ENCODE results near the gene RAB3C.
A peak's percentile ranks its signal among the peaks of the same experiment; 100 is the strongest.

The RAB3C gene

DNA sequence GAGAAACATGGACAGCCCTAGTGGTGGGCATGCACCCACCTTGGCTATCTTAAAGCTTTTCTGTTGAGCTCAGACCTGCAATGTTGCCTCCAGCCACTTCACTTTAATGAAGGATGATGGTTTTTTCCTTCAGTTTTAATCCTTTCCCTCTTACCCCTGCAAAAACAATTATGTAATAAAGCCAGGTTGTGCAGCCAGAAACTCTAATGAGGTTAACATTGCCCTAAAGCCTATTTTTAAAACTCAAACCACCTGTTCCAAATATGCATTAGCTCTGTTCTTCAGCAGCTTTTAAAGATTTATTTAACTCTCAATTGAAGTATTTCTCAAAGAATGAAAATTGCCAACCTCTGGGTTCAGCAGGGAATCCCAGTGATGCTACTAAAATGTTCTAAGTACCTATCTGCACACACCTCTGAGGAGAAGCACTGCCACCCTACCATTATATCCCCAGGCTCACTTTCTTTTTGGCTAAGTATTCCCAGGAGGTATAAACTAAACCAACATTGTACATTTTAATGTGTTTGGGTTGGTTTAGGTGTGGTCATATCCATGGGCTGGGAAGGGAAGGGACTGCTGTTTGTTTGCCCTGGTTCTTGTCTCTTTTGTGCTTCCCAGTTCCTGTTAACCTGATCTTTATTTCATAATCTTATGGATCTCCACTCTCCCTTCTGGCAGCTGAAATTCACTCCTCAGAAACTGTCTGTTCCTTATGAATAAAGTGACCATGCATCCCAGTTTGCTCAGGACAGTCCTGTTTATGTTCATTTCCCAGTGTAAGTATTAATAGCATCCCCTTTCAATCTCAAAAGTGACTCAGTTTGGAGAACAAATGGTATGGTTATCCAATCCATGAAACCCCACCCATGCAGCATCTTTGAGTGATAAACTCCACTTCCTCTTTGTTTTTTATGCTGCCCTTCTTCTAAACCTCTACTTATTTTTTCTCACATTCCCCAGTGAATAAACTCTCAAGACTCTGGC lies 251.7 kb downstream of the RAB3C start:
- Histone ChIP-seq H3K9me3 (replicated peaks in 1 of 11) (peaks cover 3 to 18% (median 9%) of the 10 kb centered on the region in 11 experiments; a peak in 17 of 22 replicates), H3K4me3 (no peak overlapping the region), H4K20me1 (no peaks in the 10 kb centered on the region), H3K27me3 (no peaks in the 10 kb centered on the region), H3K4me2 (peak overlapping the region in 1 of 11 experiments; percentile 14; a peak in 1 of 22 replicates), H3K36me3 (no peaks in the 10 kb centered on the region), H3K4me1 (peaks cover 0 to 15% (median 5%) of the 10 kb centered on the region in 10 experiments; a peak in 8 of 20 replicates), H3K27ac (no peak overlapping the region), H3K9ac (no peak overlapping the region)
- no peak for TF ChIP-seq Cebpa-rat (IDR thresholded peaks at IDR 0.05)

DNA sequence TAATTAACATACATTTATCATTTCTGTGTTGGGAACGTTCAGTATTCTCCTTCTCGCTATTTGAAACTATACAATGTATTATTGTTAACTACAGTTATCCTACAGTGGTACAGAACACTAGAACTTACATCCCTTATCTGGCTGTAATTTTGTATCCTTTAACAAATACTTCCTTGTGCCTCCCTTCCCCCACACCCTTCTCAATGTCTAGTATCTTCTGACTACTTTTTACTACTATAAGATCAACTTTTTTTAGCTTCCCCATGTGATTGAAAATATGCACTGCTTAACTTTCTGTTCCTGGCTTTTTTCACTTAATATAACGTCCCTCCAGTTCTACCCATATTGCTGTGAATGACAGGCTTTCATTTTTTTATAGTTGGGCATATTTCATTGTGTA lies 253.5 kb downstream of the RAB3C start:
- H3K4me1 ChIP-seq, result peaks cover 0 to 15% (median 5%) of the 10 kb centered on the region in 10 experiments; a peak in 8 of 20 replicates
- no peak for TF ChIP-seq Cebpa-rat (IDR thresholded peaks at IDR 0.05)
- H3K36me3 ChIP-seq, result no peaks in the 10 kb centered on the region
- H3K4me2 ChIP-seq, result no peak overlapping the region
- H3K27me3 ChIP-seq, result no peaks in the 10 kb centered on the region
- H4K20me1 ChIP-seq, result no peaks in the 10 kb centered on the region
- H3K9me3 ChIP-seq (replicated peaks in 1 of 11), result peaks cover 19 to 33% (median 25%) of the 10 kb centered on the region in 11 experiments
- H3K4me3 ChIP-seq, result no peak overlapping the region
- H3K9ac ChIP-seq, result no peak overlapping the region
- H3K27ac ChIP-seq, result no peak overlapping the region

DNA sequence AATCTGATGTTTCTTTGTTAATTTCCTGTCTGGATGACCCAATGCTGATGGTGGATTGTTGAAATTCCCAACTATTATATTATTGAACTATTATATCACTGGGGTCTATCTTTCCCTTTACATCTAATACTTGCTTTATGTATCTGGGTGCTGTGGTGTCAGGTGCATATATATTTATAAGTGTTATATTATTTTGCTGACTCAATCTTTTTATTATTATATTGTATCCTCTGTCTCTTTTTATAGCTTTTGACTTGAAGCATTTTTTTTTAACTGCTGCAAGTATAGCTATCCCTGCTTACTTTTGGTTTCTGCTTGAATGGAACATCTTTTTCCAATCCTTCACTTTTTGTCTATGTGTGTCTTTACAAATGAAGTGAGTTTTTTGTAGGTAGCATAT lies 255.9 kb downstream of the RAB3C start:
- peaks cover 20 to 33% (median 26%) of the 10 kb centered on the region in 11 experiments for H3K9me3 ChIP-seq (replicated peaks in 1 of 11)
- no peaks in the 10 kb centered on the region for H3K27me3 ChIP-seq
- TF ChIP-seq Cebpa-rat (IDR thresholded peaks at IDR 0.05), result no peak

GRCh38 chr5:58842852-58843251 lies 260.0 kb downstream of the RAB3C start:
- Histone ChIP-seq H3K4me1 (peaks cover 0 to 6% (median 0%) of the 10 kb centered on the region in 10 experiments; a peak in 2 of 20 replicates), H3K4me2 (no peak overlapping the region), H4K20me1 (no peaks in the 10 kb centered on the region), H3K36me3 (no peaks in the 10 kb centered on the region), H3K27me3 (no peaks in the 10 kb centered on the region), H3K4me3 (no peak overlapping the region), H3K9ac (no peak overlapping the region), H3K27ac (no peak overlapping the region), H3K9me3 (replicated peaks in 1 of 11) (peaks cover 20 to 31% (median 26%) of the 10 kb centered on the region in 11 experiments)
- TF ChIP-seq Cebpa-rat (IDR thresholded peaks at IDR 0.05), result no peak

More for the DNA sequence above, 255.9 kb downstream of the RAB3C start:
- H3K4me3 ChIP-seq, result no peak overlapping the region
- H3K9ac ChIP-seq, result no peak overlapping the region
- H3K4me1 ChIP-seq, result peaks cover 0 to 15% (median 5%) of the 10 kb centered on the region in 10 experiments; a peak in 8 of 20 replicates
- no peak overlapping the region for H3K27ac ChIP-seq
- no peaks in the 10 kb centered on the region for H3K36me3 ChIP-seq
- no peaks in the 10 kb centered on the region for H4K20me1 ChIP-seq
- H3K4me2 ChIP-seq, result no peak overlapping the region

DNA sequence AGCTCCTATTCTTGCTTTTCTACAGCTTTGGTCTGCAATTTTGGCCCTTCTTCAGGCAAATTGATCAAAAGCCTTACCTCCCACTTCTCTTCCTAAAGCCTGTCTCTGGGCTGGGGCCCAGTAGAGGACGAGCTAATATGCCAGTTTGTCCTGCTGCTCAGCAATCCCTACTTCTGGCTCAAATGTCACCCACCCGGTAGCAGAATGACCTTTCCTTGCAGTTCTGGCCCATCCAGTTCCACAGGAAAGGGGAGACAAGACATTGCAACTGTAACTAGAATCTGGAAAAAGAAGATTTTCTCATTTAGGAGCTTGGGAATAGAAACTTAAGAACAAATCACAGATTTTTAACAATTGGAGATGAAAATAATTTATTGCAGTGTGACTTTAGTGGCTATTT lies 261.5 kb downstream of the RAB3C start:
- Histone ChIP-seq H3K9ac (no peak overlapping the region), H3K36me3 (no peaks in the 10 kb centered on the region), H3K4me2 (no peak overlapping the region; a peak in 1 of 22 replicates), H4K20me1 (no peaks in the 10 kb centered on the region), H3K27ac (no peak overlapping the region), H3K4me3 (no peak overlapping the region), H3K9me3 (replicated peaks in 1 of 11) (peaks cover 14 to 23% (median 18%) of the 10 kb centered on the region in 11 experiments; a peak in 21 of 22 replicates), H3K27me3 (no peaks in the 10 kb centered on the region), H3K4me1 (peaks cover 0 to 6% (median 0%) of the 10 kb centered on the region in 10 experiments; a peak in 2 of 20 replicates)
- no peak for TF ChIP-seq Cebpa-rat (IDR thresholded peaks at IDR 0.05)

GRCh38 chr5:58847041-58847440 lies 264.2 kb downstream of the RAB3C start:
- H3K27ac ChIP-seq, result no peak overlapping the region
- H3K36me3 ChIP-seq, result no peaks in the 10 kb centered on the region
- no peaks in the 10 kb centered on the region for H4K20me1 ChIP-seq
- H3K27me3 ChIP-seq, result no peaks in the 10 kb centered on the region
- H3K4me2 ChIP-seq, result no peak overlapping the region
- H3K9ac ChIP-seq, result no peak overlapping the region
- no peak for TF ChIP-seq Cebpa-rat (IDR thresholded peaks at IDR 0.05)
- no peak overlapping the region for H3K4me3 ChIP-seq
- peaks cover 0 to 6% (median 0%) of the 10 kb centered on the region in 10 experiments; a peak in 2 of 20 replicates for H3K4me1 ChIP-seq
- no peaks in the 10 kb centered on the region for H3K9me3 ChIP-seq (replicated peaks in 1 of 11)

DNA sequence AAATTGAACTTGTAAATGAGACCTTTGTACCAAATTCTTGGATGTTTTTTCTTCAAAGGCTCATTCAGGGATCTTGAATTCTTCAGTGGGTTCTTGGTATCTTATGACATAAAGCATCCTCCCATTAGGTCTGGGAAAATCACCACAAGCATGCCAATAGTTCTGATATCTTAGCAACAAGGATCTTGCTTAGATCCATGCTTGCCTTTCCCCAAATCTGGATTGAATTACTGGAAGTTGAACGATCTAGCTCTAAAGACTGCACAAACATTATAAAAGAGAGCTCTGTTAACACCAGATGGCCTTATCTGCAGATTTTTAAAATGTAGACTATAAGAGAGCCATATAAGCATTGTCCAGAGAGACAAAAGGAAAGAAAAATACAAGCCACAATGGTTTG lies 266.3 kb downstream of the RAB3C start:
- Histone ChIP-seq H3K27ac (no peak overlapping the region), H4K20me1 (no peaks in the 10 kb centered on the region), H3K9me3 (replicated peaks in 1 of 11) (no peaks in the 10 kb centered on the region), H3K27me3 (no peaks in the 10 kb centered on the region), H3K4me3 (no peak overlapping the region), H3K4me2 (no peak overlapping the region), H3K9ac (no peak overlapping the region), H3K4me1 (peaks cover 0 to 6% (median 0%) of the 10 kb centered on the region in 10 experiments; a peak in 2 of 20 replicates), H3K36me3 (no peaks in the 10 kb centered on the region)
- no peak for TF ChIP-seq Cebpa-rat (IDR thresholded peaks at IDR 0.05)

GRCh38 chr5:58849921-58850667 lies 267.2 kb downstream of the RAB3C start:
- no peak overlapping the region for H3K4me2 ChIP-seq
- H3K4me1 ChIP-seq, result peaks cover 0 to under 1% (median 0%) of the 10 kb centered on the region in 10 experiments; a peak in 2 of 20 replicates
- H4K20me1 ChIP-seq, result no peaks in the 10 kb centered on the region
- no peak overlapping the region for H3K9ac ChIP-seq
- TF ChIP-seq Cebpa-rat (IDR thresholded peaks at IDR 0.05), result no peak
- no peaks in the 10 kb centered on the region for H3K9me3 ChIP-seq (replicated peaks in 1 of 11)
- no peak overlapping the region for H3K27ac ChIP-seq
- H3K27me3 ChIP-seq, result no peaks in the 10 kb centered on the region
- H3K36me3 ChIP-seq, result no peaks in the 10 kb centered on the region
- H3K4me3 ChIP-seq, result no peak overlapping the region

DNA sequence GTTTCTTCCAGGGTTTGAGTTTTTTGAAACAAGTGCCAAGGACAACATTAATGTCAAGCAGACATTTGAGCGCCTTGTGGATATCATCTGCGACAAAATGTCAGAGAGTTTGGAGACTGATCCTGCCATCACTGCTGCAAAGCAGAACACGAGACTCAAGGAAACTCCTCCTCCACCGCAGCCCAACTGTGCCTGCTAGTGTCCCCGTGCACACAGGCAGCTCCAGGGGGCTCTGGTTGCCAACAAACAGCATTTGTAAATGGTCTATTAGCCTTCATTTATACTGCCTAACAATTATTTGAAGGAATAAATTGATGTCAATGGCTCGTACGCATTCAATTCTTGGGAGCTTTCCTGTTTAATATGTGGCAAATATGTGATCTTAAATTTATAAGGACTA lies 268.3 kb downstream of the RAB3C start:
- TF ChIP-seq Cebpa-rat (IDR thresholded peaks at IDR 0.05), result no peak
- Histone ChIP-seq H3K9me3 (replicated peaks in 1 of 11) (no peaks in the 10 kb centered on the region), H3K27ac (no peak overlapping the region), H3K27me3 (no peaks in the 10 kb centered on the region), H4K20me1 (no peaks in the 10 kb centered on the region), H3K4me1 (no peaks in the 10 kb centered on the region), H3K4me3 (no peak overlapping the region), H3K36me3 (no peaks in the 10 kb centered on the region), H3K9ac (no peak overlapping the region), H3K4me2 (no peak overlapping the region)

Data from BLaER1 treated with 17β-estradiol and CSF1 and Interleukin-3, amounts not matched to agents 10 nM and 100 nM (cell line).